HepG2 (cell line): ENCODE results near the gene MRE11. TPM values are rescaled to one million over a fixed set of nuclear protein-coding genes. Genes with fewer than 3 reads are reported as not detected.
A peak's percentile ranks its signal among the peaks of the same experiment; 100 is the strongest.

Experiments
- ATAC-seq: fragments of 200-7000 bp; cut with Tn5 transposase; 3 replicates; pipeline ENCODE4 v1.9.1; 2020; ENCODE audit warnings: mild to moderate bottlenecking, moderate library complexity
- BruUV-seq: library from RNA; stranded (reverse); fragments of 400-500 nt; replicated peaks from 2 replicates; lab custom pipeline; 2021; lab: Mats Ljungman, UMichigan
- CTCF ChIA-PET: fragments of 300-600 bp; formaldehyde crosslinking; extraction: SDS; loops from one replicate; lab custom pipeline; 2021; ENCODE audit warnings: low total read pairs, inconsistent platforms, low intra/inter-chr PET ratio; lab: Yijun Ruan, JAX
- POLR2A ChIA-PET: fragments of 350-600 bp; sonication (Branson Sonifier 250); formaldehyde crosslinking; loops from one replicate; lab custom pipeline; 2020; ENCODE audit warnings: antibody characterized with exemption, inconsistent platforms; lab: Yijun Ruan, JAX
- DNase-seq: peaks from one replicate; pipeline ENCODE4 v3.0.0-alpha.2; 2015; ENCODE audit warnings: low spot score
- FAIRE-seq: peaks from 3 replicates; lab custom pipeline; 2011; peaks lifted over from hg19 to GRCh38; lab: Jason Lieb, UNC
- H2AFZ ChIP-seq: one replicate; pipeline ENCODE4 v1.6.1; 2011; ENCODE audit warnings: low read length, inconsistent platforms
- H3K27ac ChIP-seq: fragments of 300-600 bp; 3 replicates; pipeline ENCODE4 v1.8.0; 2011; ENCODE audit warnings: mixed run types, mild to moderate bottlenecking, mixed read lengths, low read length, inconsistent platforms; ENCODE audit not compliant: insufficient read depth; ENCODE audit errors: extremely low read length
- H3K27me3 ChIP-seq, 2 experiments: fragments of 200-600 bp in 1 of 2; 2 replicates in 1 of 2; 3 replicates in 1 of 2; pipeline versions ENCODE4 v1.6.0 to v1.8.0; 2011; ENCODE audit warnings: low read length in 2 of 2, mild to moderate bottlenecking in 2 of 2, moderate library complexity in 2 of 2, inconsistent platforms in 1 of 2; ENCODE audit not compliant: insufficient read depth in 2 of 2, control insufficient read depth in 1 of 2
- H3K36me3 ChIP-seq, 2 experiments: fragments of 200-600 bp in 1 of 2; replicated peaks in 1 of 2; 2 replicates in 1 of 2; 3 replicates in 1 of 2; pipeline versions ENCODE4 v1.5.1 to v1.8.0; 2011; ENCODE audit warnings: low read length in 2 of 2, inconsistent platforms in 1 of 2; ENCODE audit not compliant: insufficient read depth in 2 of 2, control insufficient read depth in 1 of 2
- H3K4me1 ChIP-seq: 2 replicates; pipeline ENCODE4 v1.5.1; 2012; ENCODE audit warnings: low read length, inconsistent platforms; ENCODE audit not compliant: insufficient read depth
- H3K4me2 ChIP-seq: 2 replicates; pipeline ENCODE4 v1.6.0; 2011; ENCODE audit warnings: low read depth, low read length, inconsistent platforms
- H3K4me3 ChIP-seq, 3 experiments: fragments of 200-600 bp in 1 of 3; sonication (generic), shearing (Covaris generic) in 1 of 3; replicated peaks in 1 of 3; 2 replicates each; pipeline ENCODE4 v1.5.1; 2011 to 2016; ENCODE audit warnings: low read length in 3 of 3, inconsistent platforms in 2 of 3, low read depth in 2 of 3, mild to moderate bottlenecking in 2 of 3, control low read depth in 1 of 3, mixed read lengths in 1 of 3; ENCODE audit not compliant: insufficient read depth in 1 of 3
- H3K79me2 ChIP-seq: one replicate; pipeline ENCODE4 v1.6.1; 2011; ENCODE audit warnings: low read length, inconsistent platforms; ENCODE audit not compliant: insufficient read depth
- H3K9ac ChIP-seq: 2 replicates; pipeline ENCODE4 v1.6.0; 2011; ENCODE audit warnings: mild to moderate bottlenecking, low read depth, low read length, inconsistent platforms; ENCODE audit not compliant: insufficient read depth
- H3K9me3 ChIP-seq: 2 replicates; pipeline ENCODE4 v1.5.1; 2012; ENCODE audit warnings: mild to moderate bottlenecking, low read length
- H4K20me1 ChIP-seq: 2 replicates; pipeline ENCODE4 v1.6.0; 2011; ENCODE audit warnings: inconsistent platforms, mild to moderate bottlenecking, low read length, moderate library complexity; ENCODE audit not compliant: insufficient read depth
- BORCS8-MEF2B ChIP-seq: sonication (generic); formaldehyde crosslinking; IDR thresholded peaks from 2 replicates; pipeline ENCODE4 v1.8.0; 2022; ENCODE audit warnings: mild to moderate bottlenecking, missing genetic modification reagents
- CBX2 ChIP-seq, 2 experiments: fragments of 200-600 bp in 1 of 2; sonication (generic); formaldehyde crosslinking in 1 of 2; IDR thresholded peaks; 2 replicates each; pipeline versions ENCODE4 v1.7.0 to v1.8.1; 2018 to 2022; ENCODE audit warnings: low read depth in 2 of 2, low read length in 1 of 2, mild to moderate bottlenecking in 1 of 2, missing genetic modification reagents in 1 of 2
- HNF4A ChIP-seq: sonication (generic); formaldehyde crosslinking; IDR thresholded peaks from 2 replicates; pipeline ENCODE4 v1.4.0; 2020; ENCODE audit warnings: missing genetic modification reagents
- KLF12 ChIP-seq: sonication (generic); formaldehyde crosslinking; IDR thresholded peaks from 2 replicates; pipeline ENCODE4 v1.4.0; 2020; ENCODE audit warnings: missing genetic modification reagents, borderline replicate concordance
- KMT2B ChIP-seq: IDR thresholded peaks from 2 replicates; pipeline ENCODE4 v1.6.1; 2016; ENCODE audit warnings: missing genetic modification reagents, missing compliant biosample characterization
- MIER3 ChIP-seq: IDR thresholded peaks from 2 replicates; pipeline ENCODE4 v1.6.1; 2016; ENCODE audit warnings: missing compliant biosample characterization, borderline replicate concordance
- PBX2 ChIP-seq: IDR thresholded peaks from 2 replicates; pipeline ENCODE4 v1.6.1; 2016; ENCODE audit warnings: control low read depth
- RXRA ChIP-seq: sonication (generic); formaldehyde crosslinking; IDR thresholded peaks from 2 replicates; pipeline ENCODE4 v1.5.1; 2020; ENCODE audit warnings: missing genetic modification reagents
- SIN3A ChIP-seq: IDR thresholded peaks from 2 replicates; pipeline ENCODE4 v1.6.1; 2011; ENCODE audit warnings: low read depth, mild to moderate bottlenecking, control low read depth, low read length, borderline replicate concordance
- SIX1 ChIP-seq: sonication (generic); formaldehyde crosslinking; IDR thresholded peaks from 2 replicates; pipeline ENCODE4 v1.4.0; 2020; ENCODE audit warnings: missing genetic modification reagents, borderline replicate concordance
- TBP ChIP-seq: sonication (generic); formaldehyde crosslinking; IDR thresholded peaks from 2 replicates; pipeline ENCODE4 v1.5.0; 2020; ENCODE audit warnings: missing genetic modification reagents
- ZKSCAN5 ChIP-seq: sonication (generic); formaldehyde crosslinking; IDR thresholded peaks from 2 replicates; pipeline ENCODE4 v1.5.1; 2020; ENCODE audit warnings: mild to moderate bottlenecking, missing genetic modification reagents
- ZNF446 ChIP-seq: sonication (generic); formaldehyde crosslinking; IDR thresholded peaks from 2 replicates; pipeline ENCODE4 v1.5.0; 2020; ENCODE audit warnings: mild to moderate bottlenecking, missing genetic modification reagents
- ZNF510 ChIP-seq: sonication (generic); formaldehyde crosslinking; IDR thresholded peaks from 2 replicates; pipeline ENCODE4 v1.4.0; 2020; ENCODE audit warnings: low read depth, mild to moderate bottlenecking, missing genetic modification reagents
- ZNF780A ChIP-seq: sonication (generic); formaldehyde crosslinking; IDR thresholded peaks from 2 replicates; pipeline ENCODE4 v1.8.0; 2022; ENCODE audit warnings: mild to moderate bottlenecking, missing genetic modification reagents, moderate library complexity
- WGBS: methylation state at CpG from one replicate; pipeline ENCODE4 v1.1.6; 2017; ENCODE audit warnings: low lambda C conversion rate; 5-methylcytosine and 5-hydroxymethylcytosine counted together
- in situ Hi-C: cut with HindIII; loops from 2 replicates; pipeline ENCODE4 v1.10.0; 2017; ENCODE audit warnings: low pct_unique_long_range_greater_than_20kb; ENCODE audit not compliant: extremely low pct_ligation_motif_present
- intact Hi-C: fragments of 100-400 bp; cut with micrococcal nuclease; formaldehyde crosslinking; loops from one replicate; pipeline ENCODE4 v1.10.0; 2022; ENCODE audit not compliant: unreplicated experiment
- polyA plus RNA-seq, 8 experiments: library from polyadenylated mRNA; depleted of rRNA in 3 of 8; stranded (reverse) in 7 of 8; unstranded in 1 of 8; fragments of >200 nt; fragmentation: Illumina TruSeq in 4 of 8; extraction: Trizol in 4 of 8; gene quantifications; 2 replicates each; pipeline versions ENCODE4 v1.2.1 to v1.2.3, GENCODE V29; 2011 to 2016; ENCODE audit warnings: low read depth in 4 of 8, missing spikeins in 1 of 8, mixed read lengths in 1 of 8; ENCODE audit not compliant: insufficient read depth in 1 of 8
- total RNA-seq, 5 experiments: library from RNA; depleted of rRNA; stranded (reverse); fragments of >200 nt; fragmentation: Illumina TruSeq; extraction: Trizol; gene quantifications; 2 replicates each; pipeline ENCODE4 v1.2.3, GENCODE V29; 2016; ENCODE audit warnings: low read depth in 1 of 5
- TF ChIP-seq, protein P1 (sequence below), 2 experiments: fragments of 450-650 bp in 1 of 2; sonication (generic) in 1 of 2; formaldehyde crosslinking; IDR thresholded peaks; 2 replicates each; pipeline versions ENCODE4 v1.5.0 to v1.8.0; 2020 to 2022; ENCODE audit warnings: mild to moderate bottlenecking in 1 of 2, missing genetic modification reagents in 1 of 2
- TF ChIP-seq, protein P2 (sequence below): sonication (generic); formaldehyde crosslinking; IDR thresholded peaks from 2 replicates; pipeline ENCODE4 v1.5.1; 2020; ENCODE audit warnings: missing genetic modification reagents, mild to moderate bottlenecking, borderline replicate concordance

MRE11 gene
- total and polyA plus RNA-seq, 2 of the 13 experiments (the other 11 are each of a cell fraction or from before 2014, with no cell fraction given) = 7.2 to 37.3 TPM

DNA sequence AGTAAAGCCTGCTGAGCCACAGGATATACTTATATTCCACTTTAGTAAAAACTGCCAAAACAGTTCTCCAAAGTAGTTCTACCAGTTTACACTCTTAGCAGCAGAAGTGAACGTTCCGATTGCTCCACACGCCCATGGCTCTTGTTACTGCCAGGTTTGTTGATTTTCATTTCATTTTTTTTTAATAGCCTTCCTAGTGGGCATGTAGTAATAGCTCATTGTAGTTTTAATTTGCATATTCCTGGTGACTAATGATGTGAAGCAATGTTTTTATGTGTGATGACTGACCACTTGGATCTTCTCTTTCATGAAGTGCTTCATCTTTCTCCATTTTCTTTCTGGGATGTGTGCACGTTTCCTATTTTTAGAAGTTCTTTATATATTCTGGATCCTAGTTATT, 13.8 kb upstream of the MRE11 start:
- WGBS = 40% methylated on average over 4 of the region's 4 CpGs
- Histone ChIP-seq H3K4me2 (no peak overlapping the region), H3K27ac (no peak overlapping the region), H3K79me2 (no peaks in the 10 kb centered on the region), H3K4me1 (peaks cover 20% of the 10 kb centered on the region), H3K4me3 (no peak overlapping the region), H3K36me3 (no peaks in the 10 kb centered on the region), H4K20me1 (no peaks in the 10 kb centered on the region), H3K9me3 (no peaks in the 10 kb centered on the region), H2AFZ (peak overlapping the region; percentile 15), H3K9ac (no peak overlapping the region), H3K27me3 (peaks cover 0 to 1% of the 10 kb centered on the region in 2 experiments; a peak in 1 of 5 replicates)
- ChIA-PET POLR2A (no interaction called here), CTCF (no interaction called here)
- DNase-seq = no peak
- TF ChIP-seq ZNF510 (CRISPR knock-in tag) (no peak), BORCS8-MEF2B (CRISPR knock-in tag) (no peak), ZNF780A (no peak), TBP (CRISPR knock-in tag) (no peak), PBX2 (no peak), CBX2 (IDR thresholded peaks at IDR 0.05; ENCODE audit: low read depth, low read length) (no peak), CBX2 (CRISPR knock-in tag; IDR thresholded peaks at IDR 0.05; ENCODE audit: low read depth) (no peak), ZKSCAN5 (CRISPR knock-in tag) (no peak), HNF4A (no peak), RXRA (no peak), KLF12 (no peak), KMT2B (CRISPR knock-in tag) (no peak), MIER3 (no peak), ZNF446 (CRISPR knock-in tag) (no peak), SIN3A (no peak), SIX1 (CRISPR knock-in tag) (no peak)
- TF ChIP-seq, protein P1, sequence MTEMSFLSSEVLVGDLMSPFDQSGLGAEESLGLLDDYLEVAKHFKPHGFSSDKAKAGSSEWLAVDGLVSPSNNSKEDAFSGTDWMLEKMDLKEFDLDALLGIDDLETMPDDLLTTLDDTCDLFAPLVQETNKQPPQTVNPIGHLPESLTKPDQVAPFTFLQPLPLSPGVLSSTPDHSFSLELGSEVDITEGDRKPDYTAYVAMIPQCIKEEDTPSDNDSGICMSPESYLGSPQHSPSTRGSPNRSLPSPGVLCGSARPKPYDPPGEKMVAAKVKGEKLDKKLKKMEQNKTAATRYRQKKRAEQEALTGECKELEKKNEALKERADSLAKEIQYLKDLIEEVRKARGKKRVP (CRISPR knock-in tag; IDR thresholded peaks at IDR 0.05) = no peak
- TF ChIP-seq, protein P2, sequence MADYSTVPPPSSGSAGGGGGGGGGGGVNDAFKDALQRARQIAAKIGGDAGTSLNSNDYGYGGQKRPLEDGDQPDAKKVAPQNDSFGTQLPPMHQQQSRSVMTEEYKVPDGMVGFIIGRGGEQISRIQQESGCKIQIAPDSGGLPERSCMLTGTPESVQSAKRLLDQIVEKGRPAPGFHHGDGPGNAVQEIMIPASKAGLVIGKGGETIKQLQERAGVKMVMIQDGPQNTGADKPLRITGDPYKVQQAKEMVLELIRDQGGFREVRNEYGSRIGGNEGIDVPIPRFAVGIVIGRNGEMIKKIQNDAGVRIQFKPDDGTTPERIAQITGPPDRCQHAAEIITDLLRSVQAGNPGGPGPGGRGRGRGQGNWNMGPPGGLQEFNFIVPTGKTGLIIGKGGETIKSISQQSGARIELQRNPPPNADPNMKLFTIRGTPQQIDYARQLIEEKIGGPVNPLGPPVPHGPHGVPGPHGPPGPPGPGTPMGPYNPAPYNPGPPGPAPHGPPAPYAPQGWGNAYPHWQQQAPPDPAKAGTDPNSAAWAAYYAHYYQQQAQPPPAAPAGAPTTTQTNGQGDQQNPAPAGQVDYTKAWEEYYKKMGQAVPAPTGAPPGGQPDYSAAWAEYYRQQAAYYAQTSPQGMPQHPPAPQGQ (CRISPR knock-in tag) = no peak
- FAIRE-seq = no peak
- no TSS peak for BruUV-seq
- intact Hi-C loops (no loop called here), in situ Hi-C loops (loop anchor here (10.0 kb wide), 2 partner anchors 333 to 593 kb away; no protein-coding TSS in a partner anchor)
- no peak for ATAC-seq
